Loucy (cell line): ENCODE data around the gene LIPK.

Source experiments
- EZH2phosphoT487 ChIP-seq: fragments of 200-600 bp; IDR thresholded peaks from 2 replicates; pipeline ENCODE4 v1.6.1; 2018; ENCODE audit warnings: antibody characterized with exemption, mild to moderate bottlenecking, moderate library complexity, borderline replicate concordance
- TF ChIP-seq, protein P1 (sequence below): fragments of 200-600 bp; sonication (generic); conservative IDR thresholded peaks from 2 replicates; pipeline ENCODE4 v1.5.1; 2014; ENCODE audit warnings: mild to moderate bottlenecking, antibody characterized with exemption, low read length

DNA sequence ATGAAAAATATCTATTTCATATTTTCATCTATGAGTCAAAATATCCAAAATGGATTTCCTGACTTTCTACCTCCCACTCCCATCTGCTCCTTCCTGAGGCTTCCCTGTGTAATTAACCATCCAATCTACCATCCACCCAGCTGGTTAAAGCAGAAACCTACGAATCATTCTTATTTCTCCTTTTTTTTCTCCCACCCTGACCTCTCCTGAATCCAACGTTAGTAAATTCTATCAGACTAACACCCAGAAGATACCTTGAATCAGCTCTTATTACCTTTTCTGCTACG, 45.5 kb upstream of the LIPK start:
- TF ChIP-seq, protein P1, sequence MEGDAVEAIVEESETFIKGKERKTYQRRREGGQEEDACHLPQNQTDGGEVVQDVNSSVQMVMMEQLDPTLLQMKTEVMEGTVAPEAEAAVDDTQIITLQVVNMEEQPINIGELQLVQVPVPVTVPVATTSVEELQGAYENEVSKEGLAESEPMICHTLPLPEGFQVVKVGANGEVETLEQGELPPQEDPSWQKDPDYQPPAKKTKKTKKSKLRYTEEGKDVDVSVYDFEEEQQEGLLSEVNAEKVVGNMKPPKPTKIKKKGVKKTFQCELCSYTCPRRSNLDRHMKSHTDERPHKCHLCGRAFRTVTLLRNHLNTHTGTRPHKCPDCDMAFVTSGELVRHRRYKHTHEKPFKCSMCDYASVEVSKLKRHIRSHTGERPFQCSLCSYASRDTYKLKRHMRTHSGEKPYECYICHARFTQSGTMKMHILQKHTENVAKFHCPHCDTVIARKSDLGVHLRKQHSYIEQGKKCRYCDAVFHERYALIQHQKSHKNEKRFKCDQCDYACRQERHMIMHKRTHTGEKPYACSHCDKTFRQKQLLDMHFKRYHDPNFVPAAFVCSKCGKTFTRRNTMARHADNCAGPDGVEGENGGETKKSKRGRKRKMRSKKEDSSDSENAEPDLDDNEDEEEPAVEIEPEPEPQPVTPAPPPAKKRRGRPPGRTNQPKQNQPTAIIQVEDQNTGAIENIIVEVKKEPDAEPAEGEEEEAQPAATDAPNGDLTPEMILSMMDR: no peak
- no peak for TF ChIP-seq EZH2phosphoT487
